Caco-2 (cell line): ENCODE results near the gene AHRR. TPM values are rescaled to one million over a fixed set of nuclear protein-coding genes. Genes with fewer than 3 reads are reported as not detected.

Experiments
- BruUV-seq: library from RNA; stranded (reverse); fragments of 400-500 nt; replicated peaks from 2 replicates; lab custom pipeline; 2021; lab: Mats Ljungman, UMichigan
- CTCF ChIA-PET: fragments of 300-600 bp; sonication (Branson Sonifier 250); formaldehyde crosslinking; loops from one replicate; lab custom pipeline; 2022; ENCODE audit warnings: antibody characterized with exemption; lab: Charles Lee
- POLR2A ChIA-PET: fragments of 300-600 bp; sonication (Branson Sonifier 250); formaldehyde crosslinking; loops from one replicate; lab custom pipeline; 2022; ENCODE audit warnings: antibody characterized with exemption; lab: Charles Lee
- DNase-seq, 2 experiments: peaks; one replicate each; pipeline versions ENCODE4 v3.0.0 to v3.0.0-alpha.2; 2020 to 2022
- H3K27me3 ChIP-seq: replicated peaks from 2 replicates; pipeline ENCODE4 v1.6.0; 2011; ENCODE audit warnings: low read length; ENCODE audit not compliant: control insufficient read depth, insufficient read depth
- H3K36me3 ChIP-seq: 2 replicates; pipeline ENCODE4 v1.5.1; 2011; ENCODE audit warnings: low read length; ENCODE audit not compliant: control insufficient read depth, insufficient read depth
- H3K4me1 ChIP-seq: fragments of 250-450 bp; sonication (Bioruptor Pico); 2 replicates; pipeline ENCODE4 v1.5.1; 2020; ENCODE audit warnings: mild to moderate bottlenecking
- H3K4me3 ChIP-seq: 2 replicates; pipeline ENCODE4 v1.5.1; 2011; ENCODE audit warnings: low read depth, mild to moderate bottlenecking, control low read depth, low read length
- H3K9me3 ChIP-seq: fragments of 250-450 bp; sonication (Bioruptor Pico); 2 replicates; pipeline ENCODE4 v1.5.1; 2020; ENCODE audit warnings: mild to moderate bottlenecking, moderate library complexity
- H3K27ac Mint-ChIP-seq: one replicate; pipeline ENCODE4 v1.8.0; 2022; ENCODE audit warnings: mixed read lengths; ENCODE audit not compliant: unreplicated experiment
- H3K27me3 Mint-ChIP-seq: one replicate; pipeline ENCODE4 v1.8.0; 2022; ENCODE audit warnings: mixed read lengths; ENCODE audit not compliant: insufficient read depth, unreplicated experiment
- H3K36me3 Mint-ChIP-seq: one replicate; pipeline ENCODE4 v1.8.0; 2022; ENCODE audit warnings: mild to moderate bottlenecking, mixed read lengths; ENCODE audit not compliant: insufficient read depth, unreplicated experiment
- H3K4me1 Mint-ChIP-seq: one replicate; pipeline ENCODE4 v1.8.0; 2022; ENCODE audit warnings: low read depth, mixed read lengths; ENCODE audit not compliant: unreplicated experiment
- H3K4me3 Mint-ChIP-seq: one replicate; pipeline ENCODE4 v1.8.0; 2022; ENCODE audit warnings: mild to moderate bottlenecking, moderate library complexity, mixed read lengths; ENCODE audit not compliant: unreplicated experiment
- H3K9me3 Mint-ChIP-seq: one replicate; pipeline ENCODE4 v1.8.0; 2022; ENCODE audit warnings: mixed read lengths; ENCODE audit not compliant: unreplicated experiment
- intact Hi-C: fragments of 100-400 bp; cut with micrococcal nuclease; formaldehyde crosslinking; loops from one replicate; pipeline ENCODE4 v1.10.0; 2022; ENCODE audit not compliant: unreplicated experiment
- total RNA-seq: library from RNA; stranded (reverse); gene quantifications from 2 replicates; pipeline ENCODE4 v1.2.3, GENCODE V29; 2022
- TF ChIP-seq, protein P1 (sequence below), 2 experiments: fragments of 200-600 bp in 1 of 2; IDR thresholded peaks; 1 replicate in 1 of 2; 2 replicates in 1 of 2; pipeline versions ENCODE4 v1.5.1 to v1.8.0; 2011 to 2022; ENCODE audit warnings: antibody characterized with exemption in 1 of 2, control low read depth in 1 of 2, inconsistent platforms in 1 of 2, low read depth in 1 of 2, low read length in 1 of 2, mild to moderate bottlenecking in 1 of 2, moderate library complexity in 1 of 2; ENCODE audit not compliant: insufficient read depth in 1 of 2, severe bottlenecking in 1 of 2, unreplicated experiment in 1 of 2

AHRR gene
- total RNA-seq, 1 experiment from 2014 or later, result 1.1 TPM

DNA sequence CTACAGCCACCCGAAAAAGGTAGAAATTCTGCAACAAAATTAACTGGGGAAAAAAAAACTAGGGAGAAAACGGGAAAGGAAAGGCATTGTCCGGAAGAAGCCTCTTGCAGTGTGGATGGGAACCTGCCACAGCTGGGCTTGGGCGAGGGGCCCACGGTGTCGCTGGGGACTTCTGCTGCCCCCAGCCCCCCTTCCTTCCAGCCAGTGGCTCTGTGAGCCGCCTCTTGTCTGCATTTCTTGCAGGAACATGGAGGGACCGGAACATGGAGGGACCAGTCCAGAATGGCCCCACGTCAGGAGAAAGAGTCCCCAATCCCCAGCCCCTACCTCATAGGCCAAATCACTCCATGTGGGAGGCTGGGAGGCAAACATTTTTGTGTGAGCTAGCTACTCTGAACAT, 84.5 kb downstream of the AHRR start:
- Histone ChIP-seq H3K9me3 (no peaks in the 10 kb centered on the region), H3K4me3 (no peak overlapping the region), H3K4me1 (no peaks in the 10 kb centered on the region), H3K36me3 (no peaks in the 10 kb centered on the region), H3K27me3 (no peaks in the 10 kb centered on the region; the same call in 1 of the 2 replicates)
- Mint-ChIP-seq H3K27ac (no peak overlapping the region), H3K27me3 (peaks cover 28% of the 10 kb centered on the region), H3K36me3 (no peaks in the 10 kb centered on the region), H3K4me1 (no peaks in the 10 kb centered on the region), H3K4me3 (no peak overlapping the region), H3K9me3 (no peaks in the 10 kb centered on the region)
- no TSS peak for BruUV-seq
- ChIA-PET CTCF (no interaction called here), POLR2A (no interaction called here)
- no peak for DNase-seq
- intact Hi-C loops, result no loop called here
- TF ChIP-seq, protein P1, sequence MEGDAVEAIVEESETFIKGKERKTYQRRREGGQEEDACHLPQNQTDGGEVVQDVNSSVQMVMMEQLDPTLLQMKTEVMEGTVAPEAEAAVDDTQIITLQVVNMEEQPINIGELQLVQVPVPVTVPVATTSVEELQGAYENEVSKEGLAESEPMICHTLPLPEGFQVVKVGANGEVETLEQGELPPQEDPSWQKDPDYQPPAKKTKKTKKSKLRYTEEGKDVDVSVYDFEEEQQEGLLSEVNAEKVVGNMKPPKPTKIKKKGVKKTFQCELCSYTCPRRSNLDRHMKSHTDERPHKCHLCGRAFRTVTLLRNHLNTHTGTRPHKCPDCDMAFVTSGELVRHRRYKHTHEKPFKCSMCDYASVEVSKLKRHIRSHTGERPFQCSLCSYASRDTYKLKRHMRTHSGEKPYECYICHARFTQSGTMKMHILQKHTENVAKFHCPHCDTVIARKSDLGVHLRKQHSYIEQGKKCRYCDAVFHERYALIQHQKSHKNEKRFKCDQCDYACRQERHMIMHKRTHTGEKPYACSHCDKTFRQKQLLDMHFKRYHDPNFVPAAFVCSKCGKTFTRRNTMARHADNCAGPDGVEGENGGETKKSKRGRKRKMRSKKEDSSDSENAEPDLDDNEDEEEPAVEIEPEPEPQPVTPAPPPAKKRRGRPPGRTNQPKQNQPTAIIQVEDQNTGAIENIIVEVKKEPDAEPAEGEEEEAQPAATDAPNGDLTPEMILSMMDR (IDR thresholded peaks at IDR 0.05; ENCODE audit: insufficient read depth in 1 of 2, low read depth in 1 of 2, low read length in 1 of 2, severe bottlenecking in 1 of 2, unreplicated experiment in 1 of 2), result no peak

DNA sequence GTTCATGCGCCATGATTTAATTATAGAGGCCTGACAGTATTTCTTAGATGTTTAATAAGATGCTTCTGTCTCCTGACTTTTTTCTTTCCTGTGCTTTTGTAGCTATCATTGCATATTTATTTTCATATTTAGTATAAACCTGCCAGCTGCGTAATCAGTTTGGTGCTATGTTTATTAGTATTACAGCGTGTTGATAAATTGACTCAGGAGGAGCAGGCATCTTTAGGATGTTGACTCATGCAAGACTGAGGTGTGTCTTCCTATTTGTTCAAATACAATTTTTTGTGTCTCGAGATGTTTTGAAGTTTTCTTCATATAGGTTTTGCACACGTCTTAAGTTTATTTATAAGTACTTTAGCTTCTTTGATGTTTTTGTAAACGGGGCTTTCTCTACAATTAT, 85.5 kb downstream of the AHRR start:
- H3K9me3 ChIP-seq, result no peaks in the 10 kb centered on the region
- no peak for DNase-seq
- intact Hi-C loops, result no loop called here
- no peaks in the 10 kb centered on the region for H3K36me3 ChIP-seq
- Mint-ChIP-seq H3K27ac (no peak overlapping the region), H3K9me3 (no peaks in the 10 kb centered on the region), H3K27me3 (peaks cover 27% of the 10 kb centered on the region), H3K4me3 (no peak overlapping the region), H3K4me1 (no peaks in the 10 kb centered on the region), H3K36me3 (no peaks in the 10 kb centered on the region)
- POLR2A ChIA-PET, result no interaction called here
- H3K4me3 ChIP-seq, result no peak overlapping the region
- H3K4me1 ChIP-seq, result no peaks in the 10 kb centered on the region
- CTCF ChIA-PET, result no interaction called here
- no peaks in the 10 kb centered on the region; the same call in 1 of the 2 replicates for H3K27me3 ChIP-seq
- TF ChIP-seq, protein P1 (IDR thresholded peaks at IDR 0.05; ENCODE audit: insufficient read depth in 1 of 2, low read depth in 1 of 2, low read length in 1 of 2, severe bottlenecking in 1 of 2, unreplicated experiment in 1 of 2), result no peak
- BruUV-seq, result no TSS peak

DNA sequence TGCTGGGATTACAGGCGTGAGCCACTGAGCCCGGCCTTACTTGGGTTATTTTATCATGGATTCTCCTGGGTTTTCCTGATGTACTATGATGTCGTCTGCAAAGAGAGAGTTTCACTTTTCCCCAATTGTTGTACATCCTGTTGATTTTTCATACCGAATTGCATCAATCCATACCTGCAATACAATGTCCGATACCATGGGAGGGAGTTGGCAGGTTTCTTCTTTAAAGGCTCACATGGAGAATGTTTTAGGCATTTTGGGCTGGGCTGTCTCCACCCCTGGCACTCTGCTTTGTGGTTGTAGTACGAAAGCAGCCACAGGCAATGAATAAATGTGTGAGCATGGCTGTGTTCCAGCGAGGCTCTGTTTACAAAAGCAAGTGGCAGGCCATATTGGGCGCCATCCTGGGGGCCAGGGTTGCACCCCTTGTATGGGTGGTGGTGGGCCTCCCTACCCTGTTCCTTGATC, 86.3 kb downstream of the AHRR start:
- DNase-seq, result no peak
- Mint-ChIP-seq H3K27ac (no peak overlapping the region), H3K4me3 (no peak overlapping the region), H3K36me3 (no peaks in the 10 kb centered on the region), H3K27me3 (peaks cover 26% of the 10 kb centered on the region), H3K9me3 (no peaks in the 10 kb centered on the region), H3K4me1 (no peaks in the 10 kb centered on the region)
- Histone ChIP-seq H3K9me3 (no peaks in the 10 kb centered on the region), H3K27me3 (no peaks in the 10 kb centered on the region; the same call in 1 of the 2 replicates), H3K36me3 (no peaks in the 10 kb centered on the region), H3K4me1 (no peaks in the 10 kb centered on the region), H3K4me3 (no peak overlapping the region)
- ChIA-PET CTCF (no interaction called here), POLR2A (no interaction called here)
- no TSS peak for BruUV-seq
- intact Hi-C loops, result no loop called here
- TF ChIP-seq, protein P1 (IDR thresholded peaks at IDR 0.05; ENCODE audit: insufficient read depth in 1 of 2, low read depth in 1 of 2, low read length in 1 of 2, severe bottlenecking in 1 of 2, unreplicated experiment in 1 of 2), result no peak
